HG02870 (cell line): Measurements from ENCODE around the gene TNS3.
"Not testable (repeated sequence)": the region's sequence is repeated elsewhere in the genome, so short reads cannot be mapped to it uniquely, and the experiment has no call there.

Experiments used
- ATAC-seq: cut with Tn5 transposase; IDR thresholded peaks from one replicate; pipeline ENCODE4 v1.9.1; 2021; ENCODE audit warnings: mild to moderate bottlenecking, moderate library complexity; ENCODE audit not compliant: unreplicated experiment

TNS3 gene

DNA sequence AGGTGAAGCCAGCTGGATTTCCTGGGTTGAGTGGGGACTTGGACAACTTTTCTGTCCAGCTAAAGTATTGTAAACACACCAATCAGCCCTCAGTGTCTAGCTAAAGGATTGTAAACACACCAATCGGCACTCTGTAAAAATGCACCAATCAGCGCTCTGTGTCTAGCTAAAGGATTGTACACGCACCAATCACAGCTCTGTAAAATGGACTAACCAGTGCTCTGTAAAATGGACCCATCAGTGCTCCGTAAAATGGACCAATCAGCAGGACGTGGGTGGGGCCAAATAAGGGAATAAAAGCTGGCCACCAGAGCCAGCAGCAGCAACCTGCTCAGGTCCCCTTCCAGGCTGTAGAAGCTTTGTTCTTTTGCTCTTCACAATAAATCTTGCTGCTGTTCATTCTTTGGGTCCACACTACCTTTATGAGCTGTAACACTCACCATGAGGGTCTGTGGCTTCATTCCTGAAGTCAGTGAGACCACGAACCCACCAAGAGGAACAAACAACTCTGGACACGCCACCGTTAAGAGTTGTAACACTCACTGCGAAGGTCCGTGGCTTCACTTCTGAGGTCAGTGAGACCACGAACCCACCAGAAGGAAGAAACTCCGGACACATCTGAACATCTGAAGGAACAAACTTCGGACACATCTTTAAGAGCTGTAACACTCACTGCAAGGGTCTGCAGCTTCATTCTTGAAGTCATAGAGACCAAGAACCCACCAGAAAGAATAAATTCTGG lies 21.8 kb upstream of the TNS3 start:
- ATAC-seq: not testable (repeated sequence)

DNA sequence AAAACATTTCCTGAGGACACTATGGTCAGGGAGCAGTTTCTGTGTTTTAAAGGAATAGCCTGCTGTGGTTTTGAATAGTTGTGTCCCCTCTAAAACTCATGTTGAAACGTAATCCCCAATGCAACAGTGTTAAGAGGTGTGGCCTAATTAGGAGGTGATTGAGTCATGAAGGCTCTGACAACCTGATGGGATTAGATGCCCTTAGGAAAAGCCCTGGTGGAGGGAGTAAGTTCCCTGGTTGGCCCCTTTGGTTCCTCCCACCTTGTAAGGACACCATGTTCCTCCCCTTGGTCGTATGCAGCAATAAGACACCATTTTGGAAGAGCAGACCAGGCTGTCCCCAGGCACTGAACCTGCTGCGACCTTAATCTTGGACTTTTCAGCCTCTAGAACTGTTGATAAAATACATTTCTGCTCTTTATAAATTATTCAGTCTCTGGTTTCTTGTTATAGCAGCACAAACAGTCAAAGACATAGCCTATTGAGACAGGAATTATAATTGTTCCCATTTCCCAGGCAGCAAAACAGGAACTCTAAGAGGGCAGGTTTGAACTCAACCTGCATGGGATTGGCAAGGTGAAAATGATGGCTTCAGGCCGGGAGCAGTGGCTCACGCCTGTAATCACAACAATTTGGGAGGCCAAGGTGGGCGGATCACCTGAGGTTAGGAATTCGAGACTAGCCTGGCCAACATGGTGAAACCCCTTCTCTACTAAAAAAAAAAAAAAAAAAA lies 20.5 kb upstream of the TNS3 start:
- ATAC-seq: no peak

DNA sequence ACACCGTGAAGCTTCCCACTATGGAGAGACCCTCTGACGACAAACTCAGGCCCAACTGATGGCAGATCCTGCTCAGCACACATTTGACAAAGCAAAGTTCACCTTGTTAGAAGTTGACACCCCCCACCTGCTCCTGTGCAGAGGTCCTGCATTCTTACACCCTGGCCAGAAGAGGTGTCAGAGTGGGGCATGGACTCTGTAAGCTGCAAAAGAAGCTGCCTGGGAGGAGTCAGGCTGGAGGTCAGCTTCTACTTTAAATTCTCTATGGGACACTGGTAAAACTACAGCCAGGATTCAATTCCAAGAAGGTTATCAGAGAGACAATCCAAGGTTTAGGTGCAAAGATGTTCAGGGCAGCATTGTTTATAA lies 20.0 kb upstream of the TNS3 start:
- ATAC-seq: no peak

DNA sequence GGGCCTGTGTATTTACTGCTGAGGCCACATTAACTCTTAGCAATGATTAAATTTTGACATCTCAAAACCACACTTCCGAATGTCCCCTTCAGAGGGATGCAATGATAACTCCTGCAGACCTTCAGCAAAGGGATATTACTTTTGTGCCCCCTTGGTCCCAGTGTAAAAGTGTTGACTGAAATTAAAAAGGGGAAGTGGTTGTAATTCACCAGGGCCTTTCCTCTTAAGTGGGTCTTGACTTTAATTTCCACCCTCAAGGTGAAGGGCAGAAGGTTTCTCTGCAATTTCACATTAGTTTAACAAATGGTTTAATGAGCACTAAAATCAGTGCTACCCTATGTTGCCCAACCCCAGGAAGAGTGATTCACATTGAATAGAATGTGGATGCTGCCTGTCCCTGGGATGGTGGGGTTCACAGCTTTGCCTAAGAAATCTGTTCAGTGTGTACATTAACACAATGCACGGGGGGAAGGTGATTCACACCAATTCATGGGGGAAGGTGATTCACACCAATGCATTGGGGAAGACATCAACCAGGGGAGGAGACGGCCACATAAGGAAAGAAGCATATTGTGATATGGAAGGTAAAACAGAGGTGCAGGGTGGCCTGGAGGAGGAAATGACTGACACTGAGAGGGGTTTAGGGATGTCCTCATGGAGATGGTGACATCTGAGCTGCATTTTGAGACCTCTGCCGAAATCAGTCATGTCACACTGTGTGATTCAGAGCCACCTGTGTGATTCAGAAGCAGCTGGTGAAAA lies 19.4 kb upstream of the TNS3 start:
- ATAC-seq: peak; percentile 70

DNA sequence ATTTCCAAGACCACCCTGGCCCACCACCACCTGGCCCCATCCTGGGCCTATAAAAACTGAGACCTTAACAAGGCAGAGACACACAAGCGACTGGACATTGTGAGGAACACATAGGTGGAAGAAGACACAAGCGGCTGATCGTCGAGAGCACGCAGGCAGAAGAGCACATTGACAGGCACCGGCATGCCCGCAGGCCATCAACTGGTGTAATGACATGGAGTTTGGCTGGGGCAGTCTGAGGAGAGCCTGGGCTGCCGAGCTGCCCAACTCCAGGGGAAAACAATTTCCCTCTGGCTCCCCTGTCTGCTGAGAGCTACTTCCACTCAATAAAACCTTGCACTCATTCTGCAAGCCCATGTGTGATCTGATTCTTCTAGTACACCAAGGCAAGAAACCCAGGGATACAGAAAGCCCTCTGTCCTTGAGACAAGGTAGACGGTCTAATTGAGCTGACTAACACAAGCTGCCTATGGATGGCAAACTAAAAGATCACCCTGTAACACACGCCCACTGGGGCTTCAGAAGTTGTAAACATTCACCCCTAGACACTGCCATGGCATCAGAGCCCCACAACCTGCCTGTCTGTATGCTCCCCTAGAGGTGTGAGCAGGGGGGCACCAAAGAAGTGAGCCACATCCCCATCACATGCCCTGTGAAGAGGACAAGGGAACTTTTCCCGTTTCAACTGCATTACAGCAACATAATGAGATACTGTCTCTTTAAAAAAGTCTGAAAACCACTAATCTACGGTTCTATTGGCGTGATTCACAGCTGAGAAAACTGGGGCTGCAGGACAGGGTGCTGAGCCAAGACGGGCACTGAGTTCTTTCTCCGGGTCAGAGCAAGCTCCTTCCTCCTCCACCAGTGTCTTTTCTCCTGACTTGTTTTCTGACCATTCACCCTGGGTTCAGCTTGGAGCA lies 18.5 kb upstream of the TNS3 start:
- peak; percentile 39 for ATAC-seq

DNA sequence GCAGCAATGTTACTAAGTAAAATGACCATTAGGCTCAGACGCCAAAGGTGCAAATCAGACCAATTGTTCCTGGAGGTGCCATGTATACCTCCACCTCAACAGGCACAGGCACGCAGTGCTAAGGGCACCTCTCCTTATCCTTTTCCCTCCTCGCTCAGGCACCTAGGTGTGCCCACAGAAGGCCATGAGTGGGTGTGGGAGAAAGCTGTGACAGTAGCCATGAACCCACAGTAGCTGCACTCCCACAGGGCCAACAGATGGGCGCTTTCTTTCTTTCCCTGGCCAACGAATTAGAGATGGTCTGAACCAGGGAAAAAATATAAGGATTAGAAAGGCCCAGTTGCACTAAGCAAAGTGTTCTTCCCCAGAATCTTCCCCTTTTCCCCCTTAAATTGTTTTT lies 15.5 kb upstream of the TNS3 start:
- no peak for ATAC-seq

DNA sequence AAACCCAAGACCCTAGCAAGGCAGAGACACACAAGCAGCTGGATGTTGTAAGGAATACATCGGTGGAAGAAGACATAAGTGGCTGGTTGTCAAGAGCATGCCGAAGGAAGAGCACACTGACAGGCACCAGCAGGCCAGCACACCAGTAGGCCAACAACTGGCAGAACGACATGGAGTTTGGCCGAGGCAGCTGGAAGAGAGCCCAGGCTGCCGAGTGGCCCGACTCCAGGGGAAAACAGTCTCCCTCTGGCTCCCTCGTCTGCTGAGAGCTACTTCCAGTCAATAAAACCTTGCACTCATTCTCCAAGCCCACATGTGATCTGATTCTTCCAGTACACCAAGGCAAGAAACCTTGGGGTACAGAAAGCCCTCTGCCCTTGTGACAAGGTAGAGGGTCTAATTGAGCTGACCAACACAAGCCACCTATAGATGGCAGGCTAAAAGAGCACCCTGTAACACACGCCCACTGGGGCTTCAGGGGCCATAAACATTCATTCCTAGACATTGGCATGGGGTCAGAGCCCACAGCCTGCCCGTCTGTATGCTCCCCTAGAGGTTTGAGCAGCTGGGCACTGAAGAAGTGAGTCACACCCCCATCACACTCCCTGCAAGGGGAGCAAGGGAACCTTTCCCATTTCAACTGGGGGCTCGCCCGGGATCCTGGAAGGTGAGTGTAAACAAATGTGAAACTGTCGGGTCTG lies 14.7 kb upstream of the TNS3 start:
- no peak for ATAC-seq

DNA sequence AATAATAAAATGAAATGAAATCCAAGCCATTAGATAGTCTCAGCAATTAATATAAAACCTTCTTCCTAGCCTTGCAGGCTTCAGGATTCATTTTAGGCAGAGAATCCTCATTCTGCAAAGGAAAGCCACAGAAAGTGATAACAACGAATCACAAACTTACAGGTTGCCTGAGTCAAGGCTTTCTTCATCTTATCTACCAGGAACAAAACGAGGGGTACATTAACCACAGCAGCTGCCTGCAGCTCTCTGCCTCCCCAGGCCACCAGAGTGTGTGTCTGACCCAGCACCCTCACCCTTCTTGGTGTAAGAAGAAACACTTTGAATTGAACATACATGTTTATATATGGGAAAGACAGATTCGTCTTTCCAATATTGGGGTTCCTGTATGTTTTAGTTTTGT lies 12.5 kb upstream of the TNS3 start:
- no peak for ATAC-seq

DNA sequence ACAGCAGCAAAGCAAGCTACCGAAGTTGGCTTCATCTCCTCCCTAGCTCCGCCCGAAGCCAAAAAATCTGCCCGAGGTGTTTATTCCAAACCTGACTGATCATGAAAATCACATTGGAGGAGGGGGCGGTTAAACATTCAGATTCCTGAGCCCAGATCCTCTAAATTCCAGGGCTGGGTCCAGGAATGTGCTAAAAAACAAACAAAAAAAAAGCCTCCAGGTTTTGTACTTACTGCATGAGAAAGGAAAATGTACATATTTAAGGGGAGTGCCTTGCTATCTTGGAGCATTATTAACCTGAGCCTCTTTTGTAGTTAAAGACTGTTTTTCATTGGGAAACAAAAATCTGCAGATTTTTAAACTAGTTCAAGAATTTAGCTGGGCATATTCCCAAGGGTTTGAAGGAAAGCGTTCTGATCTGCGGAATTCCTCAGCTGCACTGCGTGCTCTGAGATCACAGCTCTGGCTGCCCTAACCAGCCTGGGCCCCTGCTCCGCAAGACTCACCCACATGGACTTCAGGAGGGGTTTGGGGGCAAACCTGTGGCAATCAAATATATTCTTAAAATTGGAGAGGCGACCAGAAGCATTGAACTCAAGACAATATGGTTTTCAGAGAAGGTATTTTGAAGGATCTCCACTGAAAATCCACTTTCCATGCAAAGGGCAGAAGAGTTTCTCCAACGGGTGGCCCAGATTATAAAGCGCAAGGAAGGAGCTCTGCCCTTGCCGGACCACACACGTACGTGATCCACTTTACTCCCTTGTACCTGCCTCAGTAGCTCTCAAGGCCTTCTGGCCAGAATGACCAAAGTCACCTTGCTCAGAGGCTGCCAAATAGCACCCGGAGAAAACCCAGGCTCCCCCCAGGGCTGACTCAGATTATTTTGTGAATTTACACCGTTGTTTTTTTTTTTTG lies 10.0 kb upstream of the TNS3 start:
- ATAC-seq: no peak

DNA sequence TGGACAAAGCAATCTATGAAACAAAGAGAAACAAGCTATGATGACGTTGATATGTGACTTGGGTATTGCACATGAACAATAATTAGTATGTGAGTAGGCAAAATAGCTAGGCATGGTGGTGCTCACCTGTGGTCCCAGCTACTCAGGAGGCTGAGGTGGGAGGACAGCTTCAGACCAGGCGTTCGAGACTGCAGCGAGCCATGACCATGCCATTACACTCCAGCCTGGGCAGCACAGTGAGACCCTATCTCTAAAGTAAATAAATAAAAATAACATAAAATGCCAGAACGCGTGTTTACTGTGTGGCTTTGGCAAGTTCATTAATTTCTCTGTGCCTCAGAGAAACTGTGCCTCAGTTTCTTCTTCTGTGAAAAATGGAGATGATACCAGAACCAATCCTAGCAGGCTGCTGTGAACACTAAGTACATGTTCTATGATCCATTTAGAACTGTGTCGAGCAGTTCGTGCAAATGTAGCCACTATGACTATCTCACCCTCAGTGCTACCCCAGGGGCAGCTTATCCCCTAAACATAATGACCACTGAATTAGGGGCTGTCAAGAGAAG lies 9.3 kb upstream of the TNS3 start:
- ATAC-seq: no peak

DNA sequence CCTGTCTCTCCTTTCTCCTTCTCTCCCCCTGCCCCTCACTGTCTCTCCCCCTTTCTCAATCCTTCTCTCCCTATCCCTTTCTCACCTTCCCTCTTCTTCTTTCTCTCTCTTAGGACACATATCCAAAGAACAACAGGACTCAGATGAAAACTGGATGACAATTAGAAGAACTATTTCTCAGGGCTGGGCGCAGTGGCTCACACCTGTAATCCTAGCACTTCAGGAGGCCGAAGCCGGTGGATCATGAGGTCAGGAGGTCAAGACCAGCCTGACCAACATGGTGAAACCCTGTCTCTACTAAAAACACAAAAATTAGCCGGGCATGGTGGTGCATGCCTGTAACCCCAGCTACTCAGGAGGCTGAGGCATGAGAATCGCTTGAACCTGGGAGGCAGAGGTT lies 8.3 kb upstream of the TNS3 start:
- not testable (repeated sequence) for ATAC-seq

DNA sequence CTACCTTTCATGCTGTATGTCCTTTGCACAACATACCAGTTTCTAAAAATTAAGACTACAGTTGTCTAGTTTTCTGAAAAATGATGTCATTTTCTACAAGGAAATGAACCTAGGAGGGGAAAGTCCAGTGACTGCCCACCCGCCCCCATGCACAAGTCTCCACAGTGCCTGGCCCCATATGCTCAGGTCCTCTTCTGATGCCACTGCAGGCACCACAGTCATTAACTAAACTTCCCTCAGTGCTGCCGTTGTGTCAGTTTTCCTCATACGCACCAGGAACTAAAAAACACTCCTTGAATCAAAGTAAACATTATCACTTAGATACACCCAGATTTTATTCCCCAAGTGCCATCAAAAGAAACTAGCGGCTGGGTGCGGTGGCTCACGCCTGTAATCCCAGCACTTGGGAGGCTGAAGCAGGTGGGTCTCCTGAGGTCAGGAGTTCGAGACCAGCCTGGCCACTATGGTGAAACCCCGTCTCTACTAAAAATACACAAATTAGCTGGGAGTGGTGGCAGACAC lies 6.9 kb upstream of the TNS3 start:
- ATAC-seq: no peak

DNA sequence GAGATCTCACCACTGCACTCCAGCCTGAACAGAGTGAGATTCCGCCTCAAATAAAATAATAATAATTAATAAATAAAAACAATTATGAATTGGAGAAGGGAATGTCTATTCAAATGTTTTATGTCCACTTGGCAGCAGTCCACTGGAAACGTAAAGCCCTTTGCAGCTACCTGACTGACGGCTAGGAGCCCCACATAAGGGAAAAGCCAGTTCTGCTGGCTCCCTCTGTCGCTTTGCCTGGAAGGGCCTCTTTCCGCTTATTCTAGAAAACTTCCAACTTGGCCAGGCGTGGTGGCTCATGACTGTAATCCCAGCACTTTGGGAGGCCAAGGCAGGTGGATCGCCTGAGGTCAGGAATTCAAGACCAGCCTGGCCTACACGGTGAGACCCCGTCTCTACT lies 6.1 kb upstream of the TNS3 start:
- no peak for ATAC-seq

DNA sequence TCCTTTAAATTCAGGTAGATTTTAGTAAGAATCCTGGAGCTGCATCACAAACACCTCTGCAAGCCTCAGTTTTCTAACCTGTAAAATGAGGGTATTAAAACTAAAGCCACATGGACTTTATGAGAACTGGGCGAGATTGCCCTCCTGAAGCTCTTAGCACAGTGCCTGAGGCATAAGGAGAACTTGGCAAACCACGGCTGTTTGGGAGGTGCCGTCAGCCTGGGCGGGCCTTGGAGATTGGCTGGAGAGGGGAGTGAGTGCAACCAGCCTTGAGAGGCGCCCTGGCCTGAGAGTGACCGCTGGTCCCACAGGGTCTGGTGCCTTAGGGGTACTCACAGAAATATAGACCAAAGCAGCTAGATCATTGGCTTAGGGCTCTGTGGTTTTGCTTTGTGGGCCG lies 5.4 kb upstream of the TNS3 start:
- no peak for ATAC-seq

DNA sequence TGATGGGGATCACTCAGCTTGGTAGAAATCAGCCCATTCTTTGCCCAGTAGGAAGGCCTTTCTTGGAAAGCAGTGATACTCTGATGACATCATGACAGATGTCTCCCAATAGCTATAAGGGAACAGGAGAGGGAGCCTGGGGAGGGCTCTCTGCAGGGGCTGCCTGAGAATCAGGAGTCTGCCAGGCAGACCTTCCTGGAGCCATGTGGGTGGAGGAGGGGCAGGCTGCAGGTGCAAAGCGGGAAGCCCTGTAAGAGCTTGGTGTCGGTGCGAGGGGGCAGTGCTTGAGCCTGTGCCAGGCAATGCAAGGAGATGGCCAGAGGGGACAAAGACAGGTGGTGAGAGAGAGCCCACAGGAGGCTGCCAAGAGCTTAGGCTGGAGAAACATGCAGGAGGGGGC lies 5.0 kb upstream of the TNS3 start:
- ATAC-seq: no peak

DNA sequence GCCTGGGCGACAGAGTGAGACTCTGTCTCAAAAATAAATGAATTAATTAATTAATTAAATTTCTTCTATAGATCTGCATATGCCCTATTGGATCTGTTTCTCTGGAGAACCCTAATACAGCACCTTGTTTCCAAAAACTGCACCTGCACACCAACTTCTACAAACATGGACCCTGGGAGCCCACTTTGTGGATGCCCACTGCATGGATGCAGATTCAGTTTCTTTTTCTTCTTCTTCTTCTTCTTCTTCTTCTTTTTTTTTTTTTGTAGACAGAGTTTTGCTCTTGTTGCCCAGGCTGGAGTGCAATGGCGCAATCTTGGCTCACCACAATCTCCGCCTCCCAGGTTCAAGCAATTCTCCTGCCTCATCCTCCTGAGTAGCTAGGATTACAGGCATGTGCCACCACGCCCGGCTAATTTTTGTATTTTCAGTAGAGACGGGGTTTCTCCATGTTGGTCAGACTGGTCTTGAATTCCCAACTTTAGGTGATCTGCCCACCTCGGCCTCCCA lies 4.3 kb upstream of the TNS3 start:
- ATAC-seq: not testable (repeated sequence)

DNA sequence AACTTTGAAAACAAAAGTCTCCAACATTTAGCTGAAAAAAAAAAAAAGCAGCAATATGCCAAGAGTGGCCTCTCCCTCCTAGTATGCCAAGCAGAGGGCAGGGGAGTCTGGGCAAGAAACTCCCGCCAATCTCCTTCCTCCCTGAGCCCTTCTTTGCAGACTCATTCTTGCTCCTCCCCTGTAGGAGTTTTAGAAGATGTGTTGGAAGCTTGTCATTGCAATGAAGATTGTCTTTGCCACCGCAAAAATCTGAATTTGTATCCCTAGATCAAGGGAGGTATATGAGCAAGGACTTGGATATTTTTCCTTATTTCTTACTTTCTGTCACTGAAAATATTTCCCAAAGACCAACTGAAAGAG lies 2.6 kb upstream of the TNS3 start:
- no peak for ATAC-seq

DNA sequence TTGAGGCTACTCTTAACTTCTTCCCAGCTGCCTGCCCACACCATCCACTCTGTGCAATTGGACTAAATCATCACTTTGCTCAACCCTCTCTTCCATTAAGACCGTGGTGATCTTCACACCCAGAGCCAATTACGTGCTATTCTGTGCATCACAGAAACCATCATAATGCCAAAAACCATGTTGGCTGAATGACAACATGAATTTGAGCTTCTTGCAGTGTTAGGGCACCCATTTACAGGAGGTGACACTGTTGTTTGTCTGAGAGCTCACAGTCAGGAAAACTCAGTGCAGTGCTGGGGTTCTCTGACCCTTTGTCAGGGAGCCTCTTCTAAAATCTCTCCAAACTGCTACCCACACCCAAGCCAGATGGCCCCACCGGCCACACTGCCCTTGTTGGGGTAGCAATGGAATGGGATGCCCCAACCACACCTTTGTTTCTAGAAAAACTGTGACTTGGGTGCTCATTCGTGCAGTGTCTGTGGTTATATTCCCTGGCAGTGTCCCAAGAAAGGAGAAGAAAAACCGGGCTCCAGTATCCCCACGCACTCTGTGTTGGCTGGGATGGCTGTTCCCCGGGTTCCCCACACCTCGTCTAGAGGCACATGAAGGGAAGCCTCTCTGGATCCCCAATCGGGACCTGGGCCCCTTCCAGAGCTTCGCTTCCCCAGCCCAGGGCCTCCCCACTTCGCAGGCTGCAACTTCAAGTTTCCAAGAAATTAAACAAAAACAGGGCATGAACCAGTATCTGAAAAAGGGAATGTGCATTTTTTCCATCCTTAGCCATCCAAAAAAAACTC lies 2.0 kb upstream of the TNS3 start:
- ATAC-seq: no peak
